ENCODE results near the gene MEGF11.

Gene MEGF11

GRCh38 chr15:65969865-65970816 lies 283.4 kb downstream of the MEGF11 start:
- no peak for DNase-seq (ENCODE audit: low spot score)

DNA sequence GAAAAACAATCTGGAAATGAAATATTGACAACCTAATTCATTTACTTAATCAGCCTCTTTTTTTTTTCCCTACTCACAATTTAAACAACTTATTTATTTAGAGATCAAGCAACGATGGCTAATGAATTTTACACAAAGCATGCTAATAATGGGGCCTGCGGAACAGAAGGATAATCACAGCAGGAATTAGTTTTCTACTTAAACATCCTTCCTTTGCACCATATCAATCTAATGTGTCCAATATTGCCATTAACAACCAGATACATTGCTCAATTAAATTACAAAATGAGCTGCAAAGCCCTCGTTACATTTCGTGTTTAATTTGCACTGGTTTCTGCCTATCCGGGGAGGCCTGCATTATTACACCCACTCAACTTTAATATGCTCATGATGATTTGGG lies 285.0 kb downstream of the MEGF11 start:
- DNase-seq (ENCODE audit: low spot score) = no peak

DNA sequence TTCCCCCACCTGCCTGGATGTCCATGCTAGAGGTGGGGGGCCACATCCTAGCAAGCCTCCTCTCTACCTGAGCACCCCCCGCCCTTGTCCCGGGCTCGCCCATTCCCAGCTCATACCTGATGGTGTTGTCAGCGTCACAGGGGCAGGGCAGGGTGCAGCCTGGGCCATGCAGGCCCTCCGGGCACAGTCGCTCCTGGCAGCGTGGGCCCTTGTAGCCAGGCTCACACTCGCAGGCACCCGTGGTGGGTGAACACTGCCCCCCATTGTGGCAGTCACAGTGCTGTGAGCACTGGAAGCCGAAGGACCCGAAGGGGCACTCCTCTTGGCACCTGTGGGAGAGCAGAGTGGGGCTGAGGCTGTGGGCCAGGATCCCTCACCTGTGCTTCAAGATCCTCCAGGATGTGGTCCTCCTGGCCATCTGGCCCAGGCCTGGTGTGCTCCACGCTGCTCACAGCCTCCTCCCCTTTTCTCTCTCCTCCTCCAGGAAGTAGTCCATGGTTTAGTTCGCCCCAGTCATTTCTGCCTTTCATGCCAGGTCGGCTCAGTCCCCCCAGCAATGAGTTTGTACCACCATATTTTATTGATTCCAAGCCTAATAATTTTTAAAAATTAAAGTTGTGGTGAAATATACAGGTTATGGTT lies 288.6 kb downstream of the MEGF11 start:
- no peak for DNase-seq (ENCODE audit: low spot score)

GRCh38 chr15:65963911-65964482 lies 289.6 kb downstream of the MEGF11 start:
- DNase-seq (ENCODE audit: low spot score) = no peak

GRCh38 chr15:65963358-65963757 lies 290.2 kb downstream of the MEGF11 start:
- no peak for DNase-seq (ENCODE audit: low spot score)

DNA sequence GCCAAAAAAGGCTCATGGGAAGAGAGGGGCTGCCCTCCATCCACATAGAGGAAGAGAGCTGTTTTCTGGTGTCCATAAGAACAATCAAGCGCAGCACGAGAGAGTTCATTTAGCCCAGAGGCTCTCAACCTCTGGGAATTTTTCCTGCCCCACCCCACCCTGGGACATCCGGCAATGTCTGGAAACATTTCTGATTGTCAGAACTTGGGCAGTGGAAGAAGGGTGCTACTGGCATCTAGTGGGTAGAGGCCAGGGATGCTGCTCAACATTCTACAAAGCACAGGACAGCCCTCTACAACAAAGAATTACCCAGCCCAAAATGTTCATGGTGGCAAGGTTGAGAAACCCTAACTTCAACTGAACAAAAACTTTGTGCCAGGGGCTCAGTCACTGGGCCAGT lies 291.4 kb downstream of the MEGF11 start:
- no peak for DNase-seq (ENCODE audit: low spot score)

- no peak for DNase-seq (ENCODE audit: low spot score)
Measured at GRCh38 chr15:65960586-65960985, 293.0 kb downstream of the MEGF11 start.

DNA sequence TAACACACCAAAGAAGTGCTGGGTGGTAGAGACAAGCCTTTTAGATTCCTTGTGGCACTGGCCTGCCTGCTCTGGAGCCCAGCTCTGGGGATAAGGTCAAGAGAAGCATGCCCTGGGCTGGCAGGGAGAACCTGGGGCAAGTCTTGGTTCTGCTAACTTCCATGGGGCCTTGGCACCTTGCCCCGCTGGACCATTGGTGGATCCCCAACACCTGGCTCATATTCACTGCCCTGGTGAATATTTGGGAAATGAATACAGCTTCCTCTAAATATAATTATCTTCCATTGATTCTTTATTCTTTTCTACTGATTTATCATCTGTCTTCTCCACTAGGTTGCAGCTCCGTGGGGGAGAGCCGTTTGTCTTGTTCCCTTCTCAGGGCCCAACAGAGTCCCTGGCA lies 294.7 kb downstream of the MEGF11 start:
- DNase-seq (ENCODE audit: low spot score) = no peak

DNA sequence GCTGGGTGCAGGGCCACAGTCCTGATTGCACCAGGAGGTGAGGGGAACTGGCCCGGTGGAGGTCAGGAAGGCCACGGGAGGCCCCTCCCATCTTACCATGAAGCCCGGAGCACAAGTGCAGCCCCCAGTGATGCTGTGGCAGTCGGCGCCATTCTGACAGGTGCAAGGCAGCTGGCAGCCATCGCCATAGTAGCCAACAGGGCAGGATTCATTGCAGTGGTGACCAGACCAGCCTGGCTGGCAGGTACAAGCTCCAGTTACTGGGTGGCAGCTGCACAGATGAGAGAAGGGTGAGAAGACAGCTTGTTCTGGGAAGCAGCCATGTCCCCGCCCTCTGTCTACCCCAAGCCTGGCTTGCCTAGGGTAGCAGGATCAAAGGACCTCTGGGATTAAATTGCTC lies 296.1 kb downstream of the MEGF11 start:
- no peak for DNase-seq (ENCODE audit: low spot score)

DNA sequence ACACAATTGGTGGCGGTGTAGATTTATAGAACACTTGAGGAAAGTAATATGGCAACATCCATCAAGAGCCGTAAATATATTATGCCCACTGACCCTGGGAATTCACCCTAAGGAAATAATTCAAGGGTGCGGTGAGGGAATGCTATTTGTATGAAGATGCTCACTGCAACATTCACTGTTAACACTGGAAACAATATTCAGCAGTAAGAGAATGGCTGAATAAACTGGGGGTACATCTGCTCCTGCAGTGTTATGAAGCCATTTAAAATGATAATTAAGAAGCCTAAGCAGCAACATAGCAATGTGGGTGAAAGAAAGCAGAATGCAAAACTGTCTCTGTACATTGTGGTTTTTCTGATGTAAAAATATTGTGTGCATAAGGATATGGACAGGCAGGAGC lies 296.7 kb downstream of the MEGF11 start:
- no peak for DNase-seq (ENCODE audit: low spot score)

DNA sequence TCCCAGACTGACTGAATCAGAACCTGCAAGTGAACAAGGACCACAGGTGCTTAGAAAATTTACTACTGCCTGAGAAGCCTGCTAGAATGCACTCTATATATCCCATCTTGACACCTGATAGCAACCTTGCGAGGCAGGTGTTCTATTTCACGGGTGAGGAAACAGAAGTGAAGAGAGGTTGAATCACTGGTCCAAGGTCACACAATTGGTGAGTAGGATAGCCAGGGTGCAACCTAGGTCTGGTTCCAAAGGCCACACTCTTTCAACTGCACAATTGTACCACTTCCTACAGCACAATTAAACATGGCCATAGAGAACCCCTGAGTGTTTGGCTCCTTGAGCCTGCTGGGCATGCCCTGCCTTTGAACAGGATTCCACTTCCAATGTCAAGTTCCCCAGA lies 297.2 kb downstream of the MEGF11 start:
- DNase-seq (ENCODE audit: low spot score) = no peak

DNA sequence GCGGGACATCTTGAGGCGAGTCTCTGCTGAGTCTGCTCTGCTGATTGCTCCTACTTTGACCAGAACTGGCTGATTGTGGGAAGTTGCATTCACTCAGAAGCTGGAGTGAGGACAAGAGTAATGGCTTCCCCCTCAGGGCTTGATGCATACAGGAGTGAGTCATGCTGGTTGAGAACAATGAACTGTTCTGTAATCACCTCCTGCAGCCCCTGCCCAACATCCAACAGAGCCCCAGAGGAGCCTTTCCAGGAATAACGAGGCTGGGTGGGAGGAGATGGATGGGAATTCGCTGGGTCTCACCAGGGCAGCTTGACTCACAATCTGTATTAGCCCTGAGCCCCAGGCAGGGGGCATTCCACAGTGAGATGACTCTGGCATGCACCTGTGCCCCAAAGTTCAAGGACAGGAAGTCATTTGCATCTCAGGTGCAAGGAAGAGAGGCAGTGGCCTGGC lies 299.2 kb downstream of the MEGF11 start:
- DNase-seq (ENCODE audit: low spot score) = no peak

DNA sequence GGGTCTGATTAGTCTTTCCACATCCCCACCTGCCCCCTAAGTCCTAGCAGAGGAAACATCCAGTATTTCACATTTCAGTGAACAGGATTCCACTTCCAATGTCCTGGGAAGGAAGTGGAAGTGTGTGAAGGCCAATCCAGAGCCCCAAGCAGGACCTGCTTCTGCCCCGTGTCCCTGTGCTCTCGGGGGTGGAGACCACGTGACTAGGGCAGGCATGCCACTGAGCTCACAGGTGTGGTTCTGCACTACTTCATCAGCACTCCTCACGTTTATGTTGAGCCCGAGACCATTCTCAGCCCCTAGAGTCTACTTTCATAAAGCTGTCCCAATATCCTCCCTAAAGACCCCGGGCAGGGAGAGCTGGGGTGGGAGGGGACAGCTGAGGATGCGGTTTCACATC lies 299.9 kb downstream of the MEGF11 start:
- DNase-seq (ENCODE audit: low spot score) = no peak

DNA sequence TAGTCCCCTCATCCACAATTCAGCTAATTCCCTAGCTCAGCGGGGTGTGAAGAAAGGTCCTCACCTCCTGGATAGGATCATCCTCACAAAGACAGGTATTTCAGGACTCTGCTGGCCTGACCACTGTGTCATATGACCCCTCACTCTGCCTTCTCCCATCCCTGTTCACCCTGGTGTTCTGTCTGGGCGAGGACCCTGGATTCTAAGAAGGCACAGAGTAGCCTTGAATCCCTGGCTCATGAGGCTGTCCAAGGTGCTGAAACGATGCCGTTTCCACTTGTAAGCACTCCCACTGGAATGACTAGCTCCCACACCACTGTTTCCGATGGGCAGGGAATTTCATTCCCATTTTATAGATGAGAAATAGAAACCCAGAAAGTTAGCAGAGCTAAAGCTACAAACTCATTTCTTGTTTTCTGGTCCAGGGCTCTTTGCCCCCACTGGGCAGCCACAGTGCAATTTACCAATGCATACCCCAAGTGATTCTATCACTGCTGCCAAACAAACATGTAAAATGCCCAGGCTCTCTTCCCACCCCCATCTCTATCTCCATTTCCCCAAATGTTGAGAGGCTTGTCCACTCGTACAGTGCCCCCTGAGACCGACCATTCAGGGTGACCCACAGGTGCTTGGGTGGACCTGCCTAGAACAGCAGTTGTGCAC lies 301.0 kb downstream of the MEGF11 start:
- peak; percentile 69 for DNase-seq (ENCODE audit: low spot score)

GRCh38 chr15:65951007-65951406 lies 302.5 kb downstream of the MEGF11 start:
- no peak for DNase-seq (ENCODE audit: low spot score)

DNA sequence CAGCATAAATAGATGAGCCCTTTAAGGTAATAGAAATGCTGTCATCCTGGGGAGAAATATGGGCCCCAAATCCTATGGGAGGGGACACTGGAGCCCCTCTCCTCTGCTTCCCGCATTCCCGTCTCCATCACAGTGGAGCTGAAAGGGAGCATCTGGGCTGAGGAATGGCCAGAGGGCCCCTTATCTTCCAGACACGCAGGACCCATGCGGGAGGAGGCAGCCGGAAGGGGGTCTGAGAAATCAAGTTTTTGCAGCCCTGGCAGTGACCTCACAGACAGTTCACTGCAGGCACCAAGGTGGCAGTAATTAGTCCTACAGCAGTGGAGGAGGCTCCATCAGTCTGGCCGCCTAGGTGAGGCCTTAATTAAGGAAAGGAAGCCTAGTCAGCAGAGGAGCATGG lies 304.1 kb downstream of the MEGF11 start:
- no peak for DNase-seq (ENCODE audit: low spot score)

GRCh38 chr15:65949011-65949410 lies 304.5 kb downstream of the MEGF11 start:
- DNase-seq (ENCODE audit: low spot score) = no peak

DNA sequence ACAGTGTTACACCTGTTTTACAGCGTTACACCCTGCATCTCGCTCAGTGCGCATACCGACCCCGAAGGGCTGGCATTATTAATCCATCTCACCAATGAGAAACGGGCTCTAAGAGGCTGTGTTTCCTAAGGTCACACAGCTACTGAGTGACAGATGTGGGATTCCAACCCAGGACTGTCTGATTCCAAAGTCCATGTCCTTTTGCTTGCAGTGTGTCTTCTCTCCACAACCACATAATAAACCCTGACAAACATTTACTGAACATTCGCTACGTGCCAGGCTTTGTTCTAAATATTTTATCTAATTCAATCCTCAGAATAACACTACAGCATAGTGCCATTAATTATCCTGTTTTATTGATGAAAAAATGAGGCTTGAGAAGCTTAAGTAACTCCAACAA lies 305.2 kb downstream of the MEGF11 start:
- no peak for DNase-seq (ENCODE audit: low spot score)

GRCh38 chr15:65947041-65947440 lies 306.5 kb downstream of the MEGF11 start:
- DNase-seq (ENCODE audit: low spot score) = no peak

DNA sequence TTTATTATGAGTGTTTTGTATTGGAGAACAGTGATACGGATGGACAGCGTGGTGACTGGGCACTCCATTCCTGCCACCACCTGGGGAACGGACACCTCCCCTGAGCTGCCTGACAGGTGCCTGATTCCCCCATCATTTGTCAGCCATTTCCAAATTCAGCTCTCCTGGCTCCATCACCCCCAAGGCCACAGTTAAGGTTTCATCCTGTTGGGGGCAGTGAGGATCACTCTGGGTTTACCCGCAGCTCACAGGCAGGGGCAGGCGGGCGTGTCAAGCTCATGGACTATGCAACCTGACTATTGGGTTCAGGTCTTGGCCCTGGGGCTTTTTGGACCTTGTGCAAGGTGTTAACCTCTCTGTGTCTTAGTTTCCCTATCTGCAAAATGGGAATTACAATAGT lies 307.9 kb downstream of the MEGF11 start:
- DNase-seq (ENCODE audit: low spot score) = no peak

DNA sequence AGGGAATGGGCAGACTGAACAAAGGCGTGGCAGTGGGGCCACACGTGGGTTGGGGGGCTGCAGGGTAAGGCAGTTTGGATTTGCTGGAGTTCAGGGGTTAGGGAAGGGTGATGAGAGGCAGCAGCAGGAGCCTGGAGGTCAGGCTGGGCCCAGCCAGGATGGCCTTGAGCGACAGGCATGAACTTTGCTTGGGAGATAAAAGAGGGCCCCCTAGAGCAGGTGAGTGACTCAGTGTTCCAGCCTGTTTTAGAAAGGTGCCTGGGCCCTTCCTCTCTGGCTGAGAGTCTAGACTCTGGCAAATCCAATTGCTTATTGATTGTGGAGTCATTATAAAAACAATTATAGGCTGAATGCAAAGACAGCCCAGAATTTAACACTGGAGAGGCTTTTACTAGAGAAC lies 309.1 kb downstream of the MEGF11 start:
- no peak for DNase-seq (ENCODE audit: low spot score)

DNA sequence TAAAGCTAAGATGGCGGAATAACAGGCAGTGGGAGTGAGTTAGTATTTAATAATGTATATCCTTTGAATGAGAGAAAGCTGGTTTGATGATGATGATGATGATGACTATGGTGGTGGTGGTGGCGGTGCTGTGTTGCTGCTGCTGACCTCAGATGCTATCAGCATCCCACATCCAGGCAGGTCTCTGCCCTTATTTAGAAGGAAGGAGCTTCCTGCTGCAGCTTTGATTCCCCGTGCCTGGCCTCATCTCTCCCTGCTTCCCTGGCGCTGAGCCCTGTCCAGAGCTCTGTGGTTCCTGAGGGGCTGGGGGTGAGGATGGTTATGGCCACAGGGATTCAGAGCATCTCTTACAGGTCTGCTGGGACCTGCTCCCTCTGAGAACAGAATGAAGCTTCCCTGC lies 311.1 kb downstream of the MEGF11 start:
- no peak for DNase-seq (ENCODE audit: low spot score)

DNA sequence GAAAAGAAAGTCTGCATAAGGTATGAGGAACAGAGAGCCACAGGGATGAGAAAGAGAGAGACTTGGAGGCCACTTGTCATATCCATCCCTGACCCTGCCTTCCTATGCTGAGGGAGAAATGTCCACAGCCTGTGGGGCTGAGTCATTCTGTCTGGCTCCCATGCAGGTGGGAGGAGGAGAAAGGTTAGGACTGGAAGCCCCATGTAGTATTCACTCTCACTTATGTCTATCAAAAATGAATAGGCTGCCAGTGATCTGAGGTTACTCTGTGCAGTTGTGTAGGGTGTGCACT lies 313.0 kb downstream of the MEGF11 start:
- peak; percentile 40 for DNase-seq (ENCODE audit: low spot score)
